ENCODE data around the gene SGMS1. TPM values are rescaled to one million over a fixed set of nuclear protein-coding genes. Genes with fewer than 3 reads are reported as not detected.

The SGMS1 gene
- polyA plus RNA-seq, 1 donor (not counting 4 experiments of a cell fraction or from before 2014, with no cell fraction given) = 18.3 TPM

- H3K9ac ChIP-seq (ENCODE audit: control insufficient read depth, extremely low read depth, insufficient read depth, low read length) = no peak overlapping the region
- H3K4me2 ChIP-seq (ENCODE audit: control insufficient read depth, extremely low read depth, insufficient read depth, low read depth, low read length) = no peak overlapping the region
- no peaks in the 10 kb centered on the region for H3K79me2 ChIP-seq (ENCODE audit: control insufficient read depth, insufficient read depth, low read length)
- H3K4me1 ChIP-seq (ENCODE audit: control insufficient read depth, extremely low read depth, insufficient read depth, low read length) = no peaks in the 10 kb centered on the region
- no peak overlapping the region for H3K27ac ChIP-seq (ENCODE audit: control insufficient read depth, insufficient read depth, low read length)
- no peaks in the 10 kb centered on the region for H3K36me3 ChIP-seq (ENCODE audit: control insufficient read depth in 2 of 2, extremely low read depth in 1 of 2, insufficient read depth in 2 of 2, low read length in 2 of 2)
- H3K9me1 ChIP-seq (ENCODE audit: control insufficient read depth, extremely low read depth, insufficient read depth, low read length) = no peaks in the 10 kb centered on the region
- FAIRE-seq = no peak
- H3K27me3 ChIP-seq (ENCODE audit: control insufficient read depth, extremely low read depth, insufficient read depth, low read length) = no peaks in the 10 kb centered on the region
- H4K20me1 ChIP-seq (ENCODE audit: control insufficient read depth, extremely low read depth, insufficient read depth, low read length) = no peaks in the 10 kb centered on the region
- dilution Hi-C loops (cut with MboI; ENCODE audit: extremely low pct_ligation_motif_present, low sequenced_read_pairs) = no loop called here
- H3K9me3 ChIP-seq (ENCODE audit: control insufficient read depth, low read depth, low read length) = no peaks in the 10 kb centered on the region
- no peak for DNase-seq (ENCODE audit: low read depth, low spot score)
- no peak overlapping the region for H3K4me3 ChIP-seq (ENCODE audit: control insufficient read depth in 2 of 3, extremely low read depth in 1 of 3, insufficient read depth in 2 of 3, low read depth in 1 of 3, low read length in 3 of 3)
- H2AFZ ChIP-seq (ENCODE audit: control insufficient read depth, low read length) = no peak overlapping the region
- no peak for TF ChIP-seq CTCF (optimal IDR thresholded peaks at IDR 0.05 in 1 of 3, IDR thresholded peaks at IDR 0.05 in 1 of 3, conservative IDR thresholded peaks at IDR 0.05 in 1 of 3; ENCODE audit: extremely low read depth in 1 of 3, insufficient read depth in 2 of 3, low read length in 3 of 3)
- no peak for TF ChIP-seq EZH2 (IDR thresholded peaks at IDR 0.05; ENCODE audit: low read length)
Observed at GRCh38 chr10:50556237-50557120, 67.3 kb downstream of the SGMS1 start.

GRCh38 chr10:50554995-50555568, 68.7 kb downstream of the SGMS1 start:
- Histone ChIP-seq H3K9me1 (ENCODE audit: control insufficient read depth, extremely low read depth, insufficient read depth, low read length) (no peaks in the 10 kb centered on the region), H3K27me3 (ENCODE audit: control insufficient read depth, extremely low read depth, insufficient read depth, low read length) (no peaks in the 10 kb centered on the region), H3K4me3 (ENCODE audit: control insufficient read depth in 2 of 3, extremely low read depth in 1 of 3, insufficient read depth in 2 of 3, low read depth in 1 of 3, low read length in 3 of 3) (no peak overlapping the region), H3K79me2 (ENCODE audit: control insufficient read depth, insufficient read depth, low read length) (no peaks in the 10 kb centered on the region), H4K20me1 (ENCODE audit: control insufficient read depth, extremely low read depth, insufficient read depth, low read length) (no peaks in the 10 kb centered on the region), H3K36me3 (ENCODE audit: control insufficient read depth in 2 of 2, extremely low read depth in 1 of 2, insufficient read depth in 2 of 2, low read length in 2 of 2) (no peaks in the 10 kb centered on the region), H3K9ac (ENCODE audit: control insufficient read depth, extremely low read depth, insufficient read depth, low read length) (no peak overlapping the region), H3K9me3 (ENCODE audit: control insufficient read depth, low read depth, low read length) (no peaks in the 10 kb centered on the region), H3K4me1 (ENCODE audit: control insufficient read depth, extremely low read depth, insufficient read depth, low read length) (no peaks in the 10 kb centered on the region), H3K27ac (ENCODE audit: control insufficient read depth, insufficient read depth, low read length) (no peak overlapping the region), H2AFZ (ENCODE audit: control insufficient read depth, low read length) (no peak overlapping the region), H3K4me2 (ENCODE audit: control insufficient read depth, extremely low read depth, insufficient read depth, low read depth, low read length) (no peak overlapping the region)
- no peak for FAIRE-seq
- dilution Hi-C loops (cut with MboI; ENCODE audit: extremely low pct_ligation_motif_present, low sequenced_read_pairs) = no loop called here
- no peak for DNase-seq (ENCODE audit: low read depth, low spot score)
- TF ChIP-seq CTCF (optimal IDR thresholded peaks at IDR 0.05 in 1 of 3, IDR thresholded peaks at IDR 0.05 in 1 of 3, conservative IDR thresholded peaks at IDR 0.05 in 1 of 3; ENCODE audit: extremely low read depth in 1 of 3, insufficient read depth in 2 of 3, low read length in 3 of 3) (peak in 1 of 3 experiments; percentile 37), EZH2 (IDR thresholded peaks at IDR 0.05; ENCODE audit: low read length) (no peak)
